GM23338 (cell line): ENCODE measurements around the gene RFX4.

Experiments used
- EZH2 ChIP-seq: fragments of 200-600 bp; sonication (generic); IDR thresholded peaks from one replicate; pipeline ENCODE4 v1.8.0; 2017; ENCODE audit warnings: antibody characterized with exemption, mild to moderate bottlenecking, low read depth; ENCODE audit not compliant: unreplicated experiment
- EZH2phosphoT487 ChIP-seq: fragments of 200-600 bp; sonication (generic); IDR thresholded peaks from one replicate; pipeline ENCODE4 v1.8.1; 2018; ENCODE audit warnings: antibody characterized with exemption; ENCODE audit not compliant: unreplicated experiment
- JUNB ChIP-seq: IDR thresholded peaks from one replicate; pipeline ENCODE4 v1.6.1; 2016; ENCODE audit warnings: antibody characterized with exemption; ENCODE audit not compliant: unreplicated experiment
- POLR2AphosphoS5 ChIP-seq: IDR thresholded peaks from 2 replicates; pipeline ENCODE4 v1.6.1; 2016; ENCODE audit warnings: antibody characterized with exemption, low read depth
- REST ChIP-seq: IDR thresholded peaks from one replicate; pipeline ENCODE4 v1.6.1; 2018; ENCODE audit warnings: antibody characterized with exemption; ENCODE audit not compliant: unreplicated experiment
- TF ChIP-seq, protein P1 (sequence below), 2 experiments: fragments of 200-600 bp in 1 of 2; sonication (generic) in 1 of 2; conservative IDR thresholded peaks; 2 replicates each; pipeline versions ENCODE4 v1.5.1 to v1.6.1; 2016 to 2017; ENCODE audit warnings: antibody characterized with exemption in 2 of 2, low read depth in 2 of 2, mild to moderate bottlenecking in 2 of 2, moderate library complexity in 1 of 2

DNA sequence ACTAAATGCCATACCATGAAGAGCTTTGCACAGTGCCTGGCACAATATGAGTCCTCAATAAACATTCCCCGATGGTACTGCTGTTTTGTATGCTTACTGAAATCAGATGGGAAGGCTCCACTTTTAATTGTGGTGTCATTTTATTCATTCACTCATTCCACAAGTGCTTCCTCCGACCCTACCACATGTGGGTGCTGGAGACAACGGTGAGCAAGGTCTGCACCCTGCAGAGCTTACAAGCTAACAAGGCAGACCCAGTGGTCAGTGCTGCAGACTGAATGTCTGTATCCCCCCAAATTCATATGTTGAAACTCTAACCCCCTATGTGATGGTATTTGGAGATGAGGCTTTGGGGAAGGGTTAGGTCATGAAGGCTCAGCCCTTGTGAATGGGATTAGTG is 48.3 kb downstream of the RFX4 start:
- TF ChIP-seq, protein P1, sequence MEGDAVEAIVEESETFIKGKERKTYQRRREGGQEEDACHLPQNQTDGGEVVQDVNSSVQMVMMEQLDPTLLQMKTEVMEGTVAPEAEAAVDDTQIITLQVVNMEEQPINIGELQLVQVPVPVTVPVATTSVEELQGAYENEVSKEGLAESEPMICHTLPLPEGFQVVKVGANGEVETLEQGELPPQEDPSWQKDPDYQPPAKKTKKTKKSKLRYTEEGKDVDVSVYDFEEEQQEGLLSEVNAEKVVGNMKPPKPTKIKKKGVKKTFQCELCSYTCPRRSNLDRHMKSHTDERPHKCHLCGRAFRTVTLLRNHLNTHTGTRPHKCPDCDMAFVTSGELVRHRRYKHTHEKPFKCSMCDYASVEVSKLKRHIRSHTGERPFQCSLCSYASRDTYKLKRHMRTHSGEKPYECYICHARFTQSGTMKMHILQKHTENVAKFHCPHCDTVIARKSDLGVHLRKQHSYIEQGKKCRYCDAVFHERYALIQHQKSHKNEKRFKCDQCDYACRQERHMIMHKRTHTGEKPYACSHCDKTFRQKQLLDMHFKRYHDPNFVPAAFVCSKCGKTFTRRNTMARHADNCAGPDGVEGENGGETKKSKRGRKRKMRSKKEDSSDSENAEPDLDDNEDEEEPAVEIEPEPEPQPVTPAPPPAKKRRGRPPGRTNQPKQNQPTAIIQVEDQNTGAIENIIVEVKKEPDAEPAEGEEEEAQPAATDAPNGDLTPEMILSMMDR (conservative IDR thresholded peaks at IDR 0.05; ENCODE audit: low read depth in 2 of 2): peak; percentile 32 to 60
- TF ChIP-seq REST (no peak), EZH2phosphoT487 (no peak), POLR2AphosphoS5 (no peak), EZH2 (no peak), JUNB (no peak)
